SU-DHL-6 (cell line): Measurements from ENCODE around the gene TMEM248.

Experiments used
- H2AFZ ChIP-seq: fragments of 200-600 bp; sonication (generic); 2 replicates; pipeline ENCODE4 v1.6.1; 2014; ENCODE audit warnings: low read depth, mild to moderate bottlenecking, moderate library complexity, mixed read lengths, antibody characterized with exemption, low read length; ENCODE audit not compliant: severe bottlenecking
- H3F3A ChIP-seq: fragments of 200-600 bp; shearing (Covaris generic); 2 replicates; pipeline ENCODE4 v1.6.0; 2016; ENCODE audit warnings: antibody characterized with exemption, mild to moderate bottlenecking; ENCODE audit not compliant: insufficient read depth
- H3K27ac ChIP-seq: fragments of 200-600 bp; sonication (generic); 2 replicates; pipeline ENCODE4 v1.5.1; 2016; ENCODE audit warnings: low read depth, mild to moderate bottlenecking, low read length, moderate library complexity, mixed read lengths
- H3K27me3 ChIP-seq: fragments of 200-600 bp; sonication (generic), shearing (Covaris generic); 2 replicates; pipeline ENCODE4 v1.6.0; 2014; ENCODE audit warnings: mild to moderate bottlenecking, low read length
- H3K36me3 ChIP-seq: fragments of 200-600 bp; sonication (generic); 2 replicates; pipeline ENCODE4 v1.6.1; 2014; ENCODE audit warnings: mild to moderate bottlenecking, low read length, mixed read lengths
- H3K4me2 ChIP-seq: fragments of 300-600, 200-600 bp; shearing (Covaris generic), sonication (generic); 2 replicates; pipeline ENCODE4 v1.6.0; 2014; ENCODE audit warnings: low read length, low read depth, mild to moderate bottlenecking; ENCODE audit not compliant: poor library complexity, severe bottlenecking
- H3K4me3 ChIP-seq: fragments of 200-600 bp; sonication (generic); 2 replicates; pipeline ENCODE4 v1.5.1; 2014; ENCODE audit warnings: antibody characterized with exemption, low read length, mild to moderate bottlenecking, mixed read lengths; ENCODE audit not compliant: insufficient read depth, poor library complexity, severe bottlenecking
- H3K79me2 ChIP-seq: fragments of 200-600 bp; sonication (generic); 2 replicates; pipeline ENCODE4 v1.6.1; 2014; ENCODE audit warnings: mild to moderate bottlenecking, low read length, moderate library complexity; ENCODE audit not compliant: insufficient read depth
- H3K9ac ChIP-seq: fragments of 200-600 bp; sonication (generic); 2 replicates; pipeline ENCODE4 v1.7.0; 2014; ENCODE audit warnings: mild to moderate bottlenecking, low read length
- H3K9me2 ChIP-seq: fragments of 200-600 bp; sonication (generic); replicated peaks from 2 replicates; pipeline ENCODE4 v1.6.1; 2014; ENCODE audit warnings: low read length; ENCODE audit not compliant: insufficient read depth
- H3K9me3 ChIP-seq: fragments of 200-600 bp; sonication (generic); 2 replicates; pipeline ENCODE4 v1.6.1; 2014; ENCODE audit warnings: low read length, mixed read lengths; ENCODE audit not compliant: insufficient read depth
- H4K20me1 ChIP-seq: fragments of 200-600 bp; sonication (generic); 2 replicates; pipeline ENCODE4 v1.6.1; 2014; ENCODE audit warnings: low read depth, mild to moderate bottlenecking, antibody characterized with exemption, low read length, moderate library complexity, mixed read lengths
- CTCF ChIP-seq: fragments of 200-600 bp; sonication (generic); IDR thresholded peaks from one replicate; pipeline ENCODE4 v1.5.1; 2017; ENCODE audit warnings: antibody characterized with exemption, mild to moderate bottlenecking, low read length, moderate library complexity; ENCODE audit not compliant: insufficient read depth, poor library complexity, severe bottlenecking
- EZH2phosphoT487 ChIP-seq: fragments of 200-600 bp; sonication (generic), shearing (Covaris generic); conservative IDR thresholded peaks from 2 replicates; pipeline ENCODE4 v1.6.1; 2018; ENCODE audit warnings: mild to moderate bottlenecking, antibody characterized with exemption, low read length, moderate library complexity, mixed read lengths

TMEM248 gene

GRCh38 chr7:66939325-66939724 is 18.3 kb downstream of the TMEM248 start:
- Histone ChIP-seq H3K36me3 (peaks cover 8% of the 10 kb centered on the region; the same call in 1 of the 2 replicates), H3K4me2 (no peak overlapping the region), H3K4me3 (no peak overlapping the region), H2AFZ (no peak overlapping the region), H3K9ac (no peak overlapping the region), H4K20me1 (peaks cover 23% of the 10 kb centered on the region; the same call in 1 of the 2 replicates), H3K27me3 (no peaks in the 10 kb centered on the region), H3K9me3 (no peaks in the 10 kb centered on the region), H3K27ac (no peak overlapping the region), H3K9me2 (no peaks in the 10 kb centered on the region), H3K79me2 (peaks cover 84% of the 10 kb centered on the region), H3F3A (no peaks in the 10 kb centered on the region)
- TF ChIP-seq CTCF (no peak), EZH2phosphoT487 (no peak)

- no peak overlapping the region for H3K4me2 ChIP-seq
- no peak overlapping the region for H3K4me3 ChIP-seq
- peaks cover 23% of the 10 kb centered on the region for H3K79me2 ChIP-seq
- H3K27me3 ChIP-seq = no peaks in the 10 kb centered on the region
- H4K20me1 ChIP-seq = no peaks in the 10 kb centered on the region; the same call in 1 of the 2 replicates
- TF ChIP-seq EZH2phosphoT487 (no peak), CTCF (no peak)
- H3K27ac ChIP-seq = no peak overlapping the region
- no peak overlapping the region for H3K9ac ChIP-seq
- no peaks in the 10 kb centered on the region for H3K9me2 ChIP-seq
- H2AFZ ChIP-seq = no peak overlapping the region
- peaks cover 47% of the 10 kb centered on the region; the same call in 1 of the 2 replicates for H3K36me3 ChIP-seq
- H3K9me3 ChIP-seq = no peaks in the 10 kb centered on the region
- H3F3A ChIP-seq = peaks cover 6% of the 10 kb centered on the region; the same call in 1 of the 2 replicates
Observed at GRCh38 chr7:66946545-66946944, 25.5 kb downstream of the TMEM248 start.

GRCh38 chr7:66948480-66949109 is 27.6 kb downstream of the TMEM248 start:
- no peak overlapping the region for H3K4me2 ChIP-seq
- no peak overlapping the region for H3K4me3 ChIP-seq
- no peak overlapping the region for H3K9ac ChIP-seq
- peaks cover 8% of the 10 kb centered on the region; the same call in 1 of the 2 replicates for H3K79me2 ChIP-seq
- H3K9me3 ChIP-seq = no peaks in the 10 kb centered on the region
- no peak for TF ChIP-seq EZH2phosphoT487
- no peak for TF ChIP-seq CTCF
- no peaks in the 10 kb centered on the region for H3K9me2 ChIP-seq
- peaks cover 6% of the 10 kb centered on the region; the same call in 1 of the 2 replicates for H3F3A ChIP-seq
- peaks cover 42% of the 10 kb centered on the region; the same call in 1 of the 2 replicates for H3K36me3 ChIP-seq
- no peak overlapping the region for H2AFZ ChIP-seq
- no peaks in the 10 kb centered on the region for H3K27me3 ChIP-seq
- H4K20me1 ChIP-seq = no peaks in the 10 kb centered on the region
- H3K27ac ChIP-seq = no peak overlapping the region
